Right hindlimb (tissue), 1 donor: ENCODE measurements around the gene TPRG1L.

Source experiments
- DNase-seq: peaks from one replicate; pipeline ENCODE4 v3.0.0-alpha.2; 2018

TPRG1L gene

GRCh38 chr1:3649342-3650247, 24.8 kb downstream of the TPRG1L start, which contains the start of gene WRAP73:
Gene WRAP73 (minus strand): TSS chr1:3650103. CDS start chr1:3649999, 104 bp downstream.
- DNase-seq = peak; percentile 92

- DNase-seq = peak; percentile 17
Observed at GRCh38 chr1:3650248-3651025, 25.6 kb downstream of the TPRG1L start.

GRCh38 chr1:3651026-3651929, 26.5 kb downstream of the TPRG1L start:
- DNase-seq = peak; percentile 17

- DNase-seq = no peak
Observed at GRCh38 chr1:3651930-3652547, 27.2 kb downstream of the TPRG1L start, which contains the start of gene TP73. Gene TP73 (plus strand): TSS chr1:3652516. CDS start chr1:3682366, 29,850 bp downstream.

GRCh38 chr1:3652548-3653285, 27.9 kb downstream of the TPRG1L start:
- no peak for DNase-seq

GRCh38 chr1:3653286-3653618, 28.4 kb downstream of the TPRG1L start:
- DNase-seq = no peak

GRCh38 chr1:3654549-3655281, 29.9 kb downstream of the TPRG1L start:
- peak; percentile 18 for DNase-seq

GRCh38 chr1:3656450-3657095, 31.8 kb downstream of the TPRG1L start:
- DNase-seq = no peak

GRCh38 chr1:3657096-3657475, 32.3 kb downstream of the TPRG1L start:
- no peak for DNase-seq

- DNase-seq = no peak
Observed at GRCh38 chr1:3657578-3658230, 32.9 kb downstream of the TPRG1L start.

GRCh38 chr1:3658231-3658615, 33.4 kb downstream of the TPRG1L start:
- peak; percentile 5 for DNase-seq

- DNase-seq = no peak
Observed at GRCh38 chr1:3659093-3659492, 34.3 kb downstream of the TPRG1L start.

- DNase-seq = no peak
Observed at GRCh38 chr1:3660704-3661103, 35.9 kb downstream of the TPRG1L start.

GRCh38 chr1:3661631-3662030, 36.8 kb downstream of the TPRG1L start:
- no peak for DNase-seq

GRCh38 chr1:3662080-3662671, 37.4 kb downstream of the TPRG1L start:
- peak; percentile 11 for DNase-seq

- DNase-seq = peak; percentile 6
Observed at GRCh38 chr1:3663999-3664699, 39.3 kb downstream of the TPRG1L start.

GRCh38 chr1:3664700-3665375, 40.0 kb downstream of the TPRG1L start:
- DNase-seq = peak; percentile 13

GRCh38 chr1:3668148-3668547, 43.3 kb downstream of the TPRG1L start:
- DNase-seq = peak; percentile 11
